GM18951 (cell line): ENCODE measurements around the gene CCDC68.

Experiments used
- POLR2A ChIP-seq: IDR thresholded peaks from 4 replicates; pipeline ENCODE4 v1.6.1; 2011; ENCODE audit warnings: mild to moderate bottlenecking; ENCODE audit not compliant: insufficient read length, insufficient read depth; ENCODE audit errors: extremely low read depth
- in situ Hi-C: fragments of 300-500 bp; cut with MboI; formaldehyde crosslinking; loops from one replicate; pipeline ENCODE4 v1.12.0; 2022; ENCODE audit warnings: low sequenced_read_pairs, mixed read lengths, inconsistent platforms; ENCODE audit not compliant: unreplicated experiment

Gene CCDC68

GRCh38 chr18:54926593-54927325 is 32.5 kb downstream of the CCDC68 start:
- no peak for TF ChIP-seq POLR2A
- in situ Hi-C loops = no loop called here

- in situ Hi-C loops = no loop called here
- TF ChIP-seq POLR2A = no peak
Measured at GRCh38 chr18:54924948-54925347, 34.3 kb downstream of the CCDC68 start.

- TF ChIP-seq POLR2A = no peak
- in situ Hi-C loops = no loop called here
Measured at GRCh38 chr18:54923339-54923956, 35.8 kb downstream of the CCDC68 start.

- in situ Hi-C loops = no loop called here
- no peak for TF ChIP-seq POLR2A
Measured at GRCh38 chr18:54919412-54919811, 39.8 kb downstream of the CCDC68 start.

GRCh38 chr18:54918060-54918459 is 41.2 kb downstream of the CCDC68 start:
- TF ChIP-seq POLR2A = no peak
- in situ Hi-C loops = no loop called here

- no peak for TF ChIP-seq POLR2A
- in situ Hi-C loops = no loop called here
Measured at GRCh38 chr18:54916507-54916906, 42.8 kb downstream of the CCDC68 start.

GRCh38 chr18:54914816-54915215 is 44.4 kb downstream of the CCDC68 start:
- no peak for TF ChIP-seq POLR2A
- in situ Hi-C loops = no loop called here

GRCh38 chr18:54911551-54911950 is 47.7 kb downstream of the CCDC68 start:
- TF ChIP-seq POLR2A = no peak
- in situ Hi-C loops = no loop called here

- in situ Hi-C loops = no loop called here
- no peak for TF ChIP-seq POLR2A
Measured at GRCh38 chr18:54910161-54910919, 48.9 kb downstream of the CCDC68 start.

- no peak for TF ChIP-seq POLR2A
- in situ Hi-C loops = no loop called here
Measured at GRCh38 chr18:54909538-54909937, 49.7 kb downstream of the CCDC68 start.

GRCh38 chr18:54906331-54907185 is 52.7 kb downstream of the CCDC68 start:
- no peak for TF ChIP-seq POLR2A
- in situ Hi-C loops = no loop called here

GRCh38 chr18:54905629-54906028 is 53.6 kb downstream of the CCDC68 start:
- TF ChIP-seq POLR2A = no peak

GRCh38 chr18:54904581-54904980 is 54.7 kb downstream of the CCDC68 start:
- no peak for TF ChIP-seq POLR2A
- in situ Hi-C loops = no loop called here

More at GRCh38 chr18:54905629-54906028, 53.6 kb downstream of the CCDC68 start:
- in situ Hi-C loops = no loop called here

- in situ Hi-C loops = no loop called here
- no peak for TF ChIP-seq POLR2A
Measured at GRCh38 chr18:54900290-54900689, 59.0 kb downstream of the CCDC68 start.
